Measurements from ENCODE around the gene GOLPH3.

DNA sequence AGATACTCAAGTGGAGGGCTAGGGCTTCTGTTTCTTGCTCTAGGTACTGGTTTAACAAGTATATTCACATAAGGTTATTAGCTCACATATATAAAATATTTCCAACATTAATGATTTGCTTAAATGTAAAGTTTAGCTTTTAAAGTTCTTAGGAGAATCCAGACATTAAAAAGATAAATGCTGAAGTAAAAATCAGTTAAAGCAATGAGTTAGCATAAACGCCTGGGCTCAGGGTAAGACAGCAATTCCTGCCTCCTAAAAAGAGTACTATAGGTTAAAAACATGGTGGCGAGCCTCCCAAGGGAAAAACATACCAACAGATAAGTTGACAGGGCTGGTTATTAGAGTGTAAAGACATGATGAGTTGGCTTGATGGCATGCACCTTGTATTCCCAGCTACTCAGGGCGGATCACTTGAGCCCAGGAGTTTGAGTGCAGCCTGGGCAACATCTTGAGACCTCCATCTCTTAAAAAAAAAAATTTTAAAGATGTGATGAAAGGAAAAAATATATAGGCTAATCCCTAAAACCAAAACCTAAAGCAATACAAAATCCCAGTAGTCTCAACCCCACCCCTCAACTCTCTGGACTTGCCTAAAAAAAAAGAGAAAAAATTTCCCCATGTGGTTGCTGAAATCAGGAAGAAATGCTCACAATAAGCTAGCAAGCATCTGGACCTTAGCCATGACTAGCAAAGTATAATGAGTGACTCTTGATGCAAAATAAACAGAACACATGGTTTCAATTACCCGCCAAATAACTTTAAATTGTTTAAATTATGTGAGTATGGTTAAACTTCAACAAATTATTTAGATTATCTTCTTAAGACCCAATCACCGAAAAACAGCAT lies 3.6 kb downstream of the GOLPH3 start:
- TF ChIP-seq CTCF (IDR thresholded peaks at IDR 0.05): no peak
- TF ChIP-seq POLR2A (IDR thresholded peaks at IDR 0.05; ENCODE audit: low read depth): no peak
